Endothelial cell (in vitro differentiated cells): ENCODE data around the gene RRH. TPM values are rescaled to one million over a fixed set of nuclear protein-coding genes. Genes with fewer than 3 reads are reported as not detected.

Experiments used
- DNase-seq: peaks from one replicate; pipeline ENCODE4 v3.0.0; 2021; ENCODE audit warnings: low spot score
- H3K27ac Mint-ChIP-seq: one replicate; pipeline ENCODE4 v1.8.0; 2021; ENCODE audit warnings: mixed read lengths, inconsistent platforms; ENCODE audit not compliant: unreplicated experiment
- H3K27me3 Mint-ChIP-seq: one replicate; pipeline ENCODE4 v1.8.0; 2021; ENCODE audit warnings: mild to moderate bottlenecking, moderate library complexity, mixed read lengths, inconsistent platforms; ENCODE audit not compliant: unreplicated experiment
- H3K36me3 Mint-ChIP-seq: one replicate; pipeline ENCODE4 v1.8.0; 2021; ENCODE audit warnings: mild to moderate bottlenecking, low read depth, mixed read lengths, inconsistent platforms; ENCODE audit not compliant: unreplicated experiment
- H3K4me1 Mint-ChIP-seq: one replicate; pipeline ENCODE4 v1.8.0; 2021; ENCODE audit warnings: mild to moderate bottlenecking, mixed read lengths, inconsistent platforms; ENCODE audit not compliant: unreplicated experiment
- H3K4me3 Mint-ChIP-seq: one replicate; pipeline ENCODE4 v1.8.0; 2021; ENCODE audit warnings: mild to moderate bottlenecking, mixed read lengths, inconsistent platforms; ENCODE audit not compliant: unreplicated experiment
- H3K9me3 Mint-ChIP-seq: one replicate; pipeline ENCODE4 v1.8.0; 2021; ENCODE audit warnings: mixed read lengths, inconsistent platforms; ENCODE audit not compliant: unreplicated experiment
- CTCF ChIP-seq: fragments of 200-600 bp; sonication (generic); IDR thresholded peaks from one replicate; pipeline ENCODE4 v1.5.0; 2021; ENCODE audit warnings: antibody characterized with exemption; ENCODE audit not compliant: unreplicated experiment
- total RNA-seq: library from RNA; stranded (reverse); fragmentation: NEBNext Ultra II Directional; extraction: Animal tissue kit (Norgen Biotek cat#: 25700); gene quantifications from one replicate; pipeline ENCODE4 v1.2.1, GENCODE V29; 2021; ENCODE audit not compliant: unreplicated experiment

Gene RRH
- total RNA-seq, 1 donor from 2014 or later, result not detected

GRCh38 chr4:109886303-109886702, 58.5 kb downstream of the RRH start:
- TF ChIP-seq CTCF, result no peak

GRCh38 chr4:109887071-109887470, 59.3 kb downstream of the RRH start:
- H3K4me1 Mint-ChIP-seq, result peaks cover 4% of the 10 kb centered on the region
- no peak for TF ChIP-seq CTCF
- H3K4me3 Mint-ChIP-seq, result no peak overlapping the region
- no peaks in the 10 kb centered on the region for H3K27me3 Mint-ChIP-seq
- no peak for DNase-seq
- H3K9me3 Mint-ChIP-seq, result no peaks in the 10 kb centered on the region
- H3K27ac Mint-ChIP-seq, result no peak overlapping the region
- H3K36me3 Mint-ChIP-seq, result no peaks in the 10 kb centered on the region

More at GRCh38 chr4:109886303-109886702, 58.5 kb downstream of the RRH start:
- Mint-ChIP-seq H3K4me3 (no peak overlapping the region), H3K4me1 (peaks cover 4% of the 10 kb centered on the region), H3K36me3 (no peaks in the 10 kb centered on the region), H3K27ac (no peak overlapping the region), H3K9me3 (no peaks in the 10 kb centered on the region), H3K27me3 (no peaks in the 10 kb centered on the region)
- no peak for DNase-seq

- H3K4me1 Mint-ChIP-seq, result peaks cover 2% of the 10 kb centered on the region
- TF ChIP-seq CTCF, result no peak
- H3K36me3 Mint-ChIP-seq, result no peaks in the 10 kb centered on the region
- no peaks in the 10 kb centered on the region for H3K9me3 Mint-ChIP-seq
- no peaks in the 10 kb centered on the region for H3K27me3 Mint-ChIP-seq
- DNase-seq, result no peak
- no peak overlapping the region for H3K4me3 Mint-ChIP-seq
- no peak overlapping the region for H3K27ac Mint-ChIP-seq
These were observed 62.3 kb downstream of the RRH start for GRCh38 chr4:109890076-109890475.

Other genes with a start within 250 kb of the RRH start
- gene CASP6, start 124.5 kb upstream of the RRH start, total RNA-seq, result 76.4 TPM
- 31.1 TPM for gene PLA2G12A, start 97.9 kb upstream of the RRH start, total RNA-seq
- 2.6 TPM for gene CFI, start 26.0 kb upstream of the RRH start, total RNA-seq
- gene GAR1, start 12.2 kb upstream of the RRH start, total RNA-seq, result 34.4 TPM
- 0.95 TPM for gene LRIT3, start 20.1 kb downstream of the RRH start, total RNA-seq
- gene EGF, start 84.9 kb downstream of the RRH start, total RNA-seq, result 15.0 TPM